Measurements from ENCODE around the gene RAI1. TPM values are rescaled to one million over a fixed set of nuclear protein-coding genes. Genes with fewer than 3 reads are reported as not detected.

RAI1 gene
- total RNA-seq, 2 experiments from 2014 or later, result 17.1 to 49.4 TPM

GRCh38 chr17:17815436-17816200 is 134.4 kb downstream of the RAI1 start:
- no TSS peak for BruUV-seq (replicated peaks)
- Histone ChIP-seq H3K27ac (ENCODE audit: low read depth, low read length, poor library complexity, severe bottlenecking) (no peak overlapping the region), H3K9me3 (ENCODE audit: low read length) (no peaks in the 10 kb centered on the region), H2AFZ (ENCODE audit: low read length) (no peak overlapping the region), H3K4me3 (ENCODE audit: low read depth, low read length, poor library complexity, severe bottlenecking) (no peak overlapping the region), H3K36me3 (ENCODE audit: insufficient read depth, low read length) (peaks cover 93% of the 10 kb centered on the region), H3K79me2 (ENCODE audit: insufficient read depth, low read depth, low read length) (peaks cover 1% of the 10 kb centered on the region; the same call in 1 of the 2 replicates), H4K20me1 (ENCODE audit: insufficient read depth, low read length) (0 out of 2 replicates have a peak, but pooled peaks cover 3% of the 10 kb centered on the region), H3K4me2 (ENCODE audit: low read length) (no peak overlapping the region), H3K9me2 (ENCODE audit: insufficient read depth, low read length) (no peaks in the 10 kb centered on the region), H3K4me1 (ENCODE audit: insufficient read depth, low read length, poor library complexity, severe bottlenecking) (peaks cover 19% of the 10 kb centered on the region)
- intact Hi-C loops (cut with micrococcal nuclease; ENCODE audit: unreplicated experiment), result no loop called here
- TF ChIP-seq EZH2phosphoT487 (IDR thresholded peaks at IDR 0.05; ENCODE audit: borderline replicate concordance, low read depth, low read length) (no peak), CTCF (conservative IDR thresholded peaks at IDR 0.05; ENCODE audit: low read length) (no peak)
- POLR2A ChIA-PET, result no interaction called here
- CTCF ChIA-PET (ENCODE audit: unreplicated experiment), result no interaction called here
- DNase-seq (ENCODE audit: low spot score), result no peak

- Histone ChIP-seq H3K9me2 (ENCODE audit: insufficient read depth, low read length) (no peaks in the 10 kb centered on the region), H3K4me3 (ENCODE audit: low read depth, low read length, poor library complexity, severe bottlenecking) (no peak overlapping the region), H3K9me3 (ENCODE audit: low read length) (no peaks in the 10 kb centered on the region), H3K4me1 (ENCODE audit: insufficient read depth, low read length, poor library complexity, severe bottlenecking) (peaks cover 26% of the 10 kb centered on the region), H2AFZ (ENCODE audit: low read length) (no peak overlapping the region), H3K79me2 (ENCODE audit: insufficient read depth, low read depth, low read length) (peaks cover 9% of the 10 kb centered on the region; the same call in 1 of the 2 replicates), H3K36me3 (ENCODE audit: insufficient read depth, low read length) (peaks cover 92% of the 10 kb centered on the region), H4K20me1 (ENCODE audit: insufficient read depth, low read length) (0 out of 2 replicates have a peak, but pooled peaks cover 4% of the 10 kb centered on the region), H3K27ac (ENCODE audit: low read depth, low read length, poor library complexity, severe bottlenecking) (no peak overlapping the region), H3K4me2 (ENCODE audit: low read length) (no peak overlapping the region)
- CTCF ChIA-PET (ENCODE audit: unreplicated experiment), result no interaction called here
- no TSS peak for BruUV-seq (replicated peaks)
- TF ChIP-seq EZH2phosphoT487 (IDR thresholded peaks at IDR 0.05; ENCODE audit: borderline replicate concordance, low read depth, low read length) (no peak), CTCF (conservative IDR thresholded peaks at IDR 0.05; ENCODE audit: low read length) (no peak)
- DNase-seq (ENCODE audit: low spot score), result no peak
- POLR2A ChIA-PET, result no interaction called here
- intact Hi-C loops (cut with micrococcal nuclease; ENCODE audit: unreplicated experiment), result no loop called here
These were observed 135.1 kb downstream of the RAI1 start for GRCh38 chr17:17816240-17816814.

Measured in OCI-LY7 (cell line).